ENCODE measurements around the gene ARL4C.

DNA sequence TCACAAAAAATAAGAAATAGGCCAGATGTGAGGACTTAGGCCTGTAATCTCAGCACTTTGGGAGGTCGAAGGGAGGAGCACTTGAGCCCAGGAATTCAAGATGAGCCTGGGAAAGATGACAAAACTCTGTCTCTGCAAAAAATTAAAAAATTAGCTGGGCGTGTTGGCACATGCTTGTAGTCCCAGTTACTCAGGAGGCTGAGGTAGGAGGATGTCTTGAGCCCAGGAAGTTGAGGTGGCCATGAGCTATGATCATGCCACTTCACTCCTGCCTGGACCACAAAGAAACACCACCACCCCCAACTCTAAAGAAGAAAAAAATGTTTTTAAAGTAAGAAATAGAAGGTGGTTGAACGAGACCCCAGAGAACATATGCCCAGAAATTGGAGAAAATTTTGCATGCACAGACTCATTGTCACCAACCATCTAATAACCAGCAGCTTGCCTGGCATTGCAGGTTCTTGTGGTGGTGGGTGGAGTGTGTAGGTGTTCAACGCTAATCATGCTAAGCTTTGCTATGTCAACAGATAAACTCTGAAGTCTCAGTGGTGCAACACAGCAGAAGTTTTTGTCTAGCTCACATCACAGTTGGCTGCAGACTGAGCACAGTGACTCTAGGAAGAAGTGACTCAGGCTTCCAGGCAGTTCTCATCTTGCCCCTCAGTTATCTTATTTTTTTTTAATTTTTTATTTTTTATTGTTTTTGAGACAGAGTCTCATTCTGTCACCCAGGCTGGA lies 18.6 kb downstream of the ARL4C start:
- TF ChIP-seq CTCF (IDR thresholded peaks at IDR 0.05 in 4 of 5, conservative IDR thresholded peaks at IDR 0.05 in 1 of 5) = no peak
- no peak for TF ChIP-seq POLR2A (IDR thresholded peaks at IDR 0.05)
